A549 (cell line): ENCODE measurements around the gene MPC2. TPM values are rescaled to one million over a fixed set of nuclear protein-coding genes. Genes with fewer than 3 reads are reported as not detected.

Experiments
- ATAC-seq, 2 experiments: fragments of 200-7000 bp in 1 of 2; fragments of >200 bp in 1 of 2; cut with Nextera tagmentation in 1 of 2; cut with Tn5 transposase in 1 of 2; 3 replicates each; pipeline versions ENCODE4 v1.8.0 to v1.9.1; 2018 to 2020; ENCODE audit warnings: mild to moderate bottlenecking in 1 of 2, moderate library complexity in 1 of 2
- CTCF ChIA-PET: fragments of 300-600 bp; sonication (Branson Sonifier 250); formaldehyde crosslinking; extraction: SDS; loops from one replicate; lab custom pipeline; 2021; ENCODE audit warnings: antibody characterized with exemption, inconsistent platforms; lab: Yijun Ruan, JAX
- POLR2A ChIA-PET: fragments of 350-600 bp; formaldehyde crosslinking; extraction: SDS; loops from one replicate; lab custom pipeline; 2021; ENCODE audit warnings: antibody characterized with exemption, inconsistent platforms; lab: Yijun Ruan, JAX
- DNase-seq, 2 experiments: peaks; one replicate each; pipeline versions ENCODE4 v3.0.0 to v3.0.0-alpha.2; 2011 to 2016; ENCODE audit warnings: low read depth in 1 of 2, low spot score in 1 of 2
- FAIRE-seq: peaks from 2 replicates; lab custom pipeline; 2011; peaks lifted over from hg19 to GRCh38; lab: Jason Lieb, UNC
- H3K27ac ChIP-seq, 2 experiments: fragments of >200 bp; sonication (Bioruptor Twin); formaldehyde crosslinking; 3 replicates each; pipeline ENCODE4 v1.5.1; 2016 to 2017
- H3K4me1 ChIP-seq: fragments of >200 bp; sonication (Bioruptor Twin); formaldehyde crosslinking; 3 replicates; pipeline ENCODE4 v1.6.1; 2016
- H3K4me2 ChIP-seq: fragments of >200 bp; sonication (Bioruptor Twin); formaldehyde crosslinking; 3 replicates; pipeline ENCODE4 v1.6.1; 2016
- H3K4me3 ChIP-seq: fragments of >200 bp; sonication (Bioruptor Twin); formaldehyde crosslinking; 3 replicates; pipeline ENCODE4 v1.5.1; 2016
- H3K9me3 ChIP-seq: fragments of >200 bp; sonication (Bioruptor Twin); formaldehyde crosslinking; 3 replicates; pipeline ENCODE4 v1.6.1; 2016
- CEBPB ChIP-seq, 2 experiments: fragments of >200 bp in 1 of 2; sonication (Bioruptor Twin) in 1 of 2; formaldehyde crosslinking in 1 of 2; IDR thresholded peaks; 2 replicates each; pipeline ENCODE4 v1.6.1; 2012 to 2016
- CHD2 ChIP-seq: fragments of 150-350 bp; IDR thresholded peaks from 2 replicates; pipeline ENCODE4 v1.6.1; 2014; ENCODE audit warnings: low read length; ENCODE audit not compliant: partially characterized antibody
- CHD4 ChIP-seq: fragments of 200-600 bp; sonication (generic); IDR thresholded peaks from 2 replicates; pipeline ENCODE4 v1.6.1; 2016; ENCODE audit warnings: antibody characterized with exemption, mild to moderate bottlenecking, borderline replicate concordance
- EHMT2 ChIP-seq: fragments of 200-600 bp; sonication (generic); IDR thresholded peaks from 2 replicates; pipeline ENCODE4 v1.6.1; 2016; ENCODE audit warnings: antibody characterized with exemption, low read depth, mild to moderate bottlenecking, moderate library complexity
- GATA3 ChIP-seq: IDR thresholded peaks from 2 replicates; pipeline ENCODE4 v1.6.1; 2012; ENCODE audit warnings: borderline replicate concordance
- HDAC2 ChIP-seq: fragments of 200-600 bp; sonication (generic); IDR thresholded peaks from 2 replicates; pipeline ENCODE4 v1.6.1; 2016
- JUN ChIP-seq, 2 experiments: fragments of >200 bp; sonication (Bioruptor Twin); formaldehyde crosslinking; IDR thresholded peaks; 2 replicates in 1 of 2; 3 replicates in 1 of 2; pipeline ENCODE4 v1.6.1; 2016 to 2017
- KDM5A ChIP-seq: fragments of 200-600 bp; sonication (generic); IDR thresholded peaks from 2 replicates; pipeline ENCODE4 v1.6.1; 2016; ENCODE audit warnings: antibody characterized with exemption, mild to moderate bottlenecking
- MAZ ChIP-seq: fragments of 150-350 bp; IDR thresholded peaks from 2 replicates; pipeline ENCODE4 v1.6.1; 2014; ENCODE audit warnings: antibody characterized with exemption, low read depth, low read length, borderline replicate concordance
- PHF8 ChIP-seq: fragments of 200-600 bp; sonication (generic); IDR thresholded peaks from 2 replicates; pipeline ENCODE4 v1.6.1; 2016; ENCODE audit warnings: low read depth, mild to moderate bottlenecking, antibody characterized with exemption, moderate library complexity, borderline replicate concordance
- POLR2A ChIP-seq: IDR thresholded peaks from 2 replicates; pipeline ENCODE4 v1.6.1; 2012; ENCODE audit warnings: mild to moderate bottlenecking, low read length
- RCOR1 ChIP-seq: fragments of 150-350 bp; IDR thresholded peaks from 2 replicates; pipeline ENCODE4 v1.6.1; 2014; ENCODE audit warnings: antibody characterized with exemption, low read length, low read depth
- RFX5 ChIP-seq: fragments of 450-650 bp; IDR thresholded peaks from 2 replicates; pipeline ENCODE4 v1.7.1; 2014; ENCODE audit warnings: antibody characterized with exemption, mild to moderate bottlenecking, moderate library complexity
- TP53 ChIP-seq: fragments of 250-450 bp; sonication (Bioruptor Pico); IDR thresholded peaks from 2 replicates; pipeline ENCODE4 v1.5.0; 2021; ENCODE audit warnings: mild to moderate bottlenecking, moderate library complexity
- ZNF302 ChIP-seq: fragments of 250-450 bp; sonication (Bioruptor Pico); IDR thresholded peaks from 2 replicates; pipeline ENCODE4 v1.9.0; 2021; ENCODE audit warnings: inconsistent platforms, mild to moderate bottlenecking, moderate library complexity
- WGBS: methylation state at CpG from one replicate; pipeline ENCODE4 v1.1.6; 2017; ENCODE audit errors: missing lambda C conversion rate; 5-methylcytosine and 5-hydroxymethylcytosine counted together
- polyA plus RNA-seq, 4 experiments: library from polyadenylated mRNA; depleted of rRNA in 3 of 4; stranded (reverse); fragments of >200 nt; fragmentation: RNase III in 1 of 4; extraction: RNeasy Plus Mini Kit Qiagen cat#74134 plus additional on column Dnase treatment in 1 of 4; gene quantifications; 2 replicates in 3 of 4; 3 replicates in 1 of 4; pipeline ENCODE4 v1.2.3, GENCODE V29; 2011 to 2017
- TF ChIP-seq, protein P1 (sequence below): fragments of 450-650 bp; IDR thresholded peaks from 2 replicates; pipeline ENCODE4 v1.6.1; 2014; ENCODE audit warnings: antibody characterized with exemption
- TF ChIP-seq, protein P2 (sequence below): IDR thresholded peaks from 2 replicates; pipeline ENCODE4 v1.6.1; 2012
- TF ChIP-seq, protein P3 (sequence below): IDR thresholded peaks from 2 replicates; pipeline ENCODE4 v1.6.1; 2012
- TF ChIP-seq, protein P4 (sequence below): fragments of 200-600 bp; sonication (generic); IDR thresholded peaks from 2 replicates; pipeline ENCODE4 v1.6.1; 2016; ENCODE audit warnings: antibody characterized with exemption, mild to moderate bottlenecking, moderate library complexity
- TF ChIP-seq, protein P5 (sequence below): IDR thresholded peaks from 2 replicates; pipeline ENCODE4 v1.6.1; 2012; ENCODE audit warnings: low read depth, borderline replicate concordance
- TF ChIP-seq, protein P6 (sequence below): fragments of >200 bp; sonication (Bioruptor Twin); formaldehyde crosslinking; IDR thresholded peaks from 3 replicates; pipeline ENCODE4 v1.6.1; 2016

The MPC2 gene
- polyA plus RNA-seq, 2 of the 4 experiments (the other 2 are of a cell fraction): 53.0 to 120 TPM

DNA sequence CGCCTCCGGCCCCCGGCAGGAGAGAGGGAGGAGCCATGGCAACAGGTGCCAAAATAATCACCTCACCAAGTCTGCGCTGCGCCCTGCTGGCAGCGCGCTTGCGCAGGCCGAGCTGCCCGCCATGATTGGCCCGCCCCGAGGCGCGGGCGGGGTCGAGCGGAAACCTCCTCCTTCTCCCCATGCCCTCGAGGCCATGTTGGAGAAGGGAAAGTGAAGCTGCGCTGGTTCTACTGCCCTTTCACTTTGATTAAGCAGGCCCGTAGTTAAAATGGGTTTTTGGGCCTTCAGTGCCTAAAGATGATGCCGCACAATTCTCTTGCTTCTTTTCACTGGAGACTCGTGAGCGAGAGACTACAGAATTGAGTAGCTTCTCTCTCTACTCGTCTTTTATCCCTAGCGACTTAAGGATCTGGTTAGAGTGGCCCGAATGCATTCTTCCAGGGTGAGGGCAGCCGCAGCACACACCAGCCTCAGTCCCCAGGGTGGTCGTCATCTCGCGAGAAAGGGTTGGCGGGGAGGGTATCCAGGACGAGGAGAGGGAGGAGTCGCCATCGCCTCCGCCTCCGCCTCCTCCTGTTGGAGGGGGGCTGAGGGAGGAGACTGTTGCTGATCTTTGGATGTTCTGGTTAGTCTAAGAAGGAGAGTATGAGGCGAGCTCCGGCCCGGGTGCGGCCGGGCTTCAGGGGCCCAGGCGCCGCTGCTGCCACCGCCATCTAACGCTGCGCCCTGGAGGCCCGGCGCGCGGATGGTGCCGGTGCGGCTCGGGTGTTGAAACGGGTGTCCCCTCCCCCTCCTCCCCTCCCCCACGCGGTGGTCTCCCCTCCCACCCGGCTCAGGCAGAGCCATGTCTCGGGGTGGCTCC, 573 bp downstream of the MPC2 start, which contains the start of gene DCAF6:
TSS of gene DCAF6 (plus strand) at position 616 of the 862 bp plus-strand sequence. CDS start at position 845, 229 bp downstream.
- DNase-seq (peak; percentile 97 to 99), FAIRE-seq (peak; percentile 51), ATAC-seq (peak; percentile 84 to 90)
- Histone ChIP-seq H3K4me1 (peaks cover 34% of the 10 kb centered on the region), H3K4me3 (peak within 1 kb of the TSS; percentile 80), H3K27ac (peak within 1 kb of the TSS; percentile 89 to 92), H3K4me2 (peak within 1 kb of the TSS; percentile 96), H3K9me3 (no peaks in the 10 kb centered on the region)
- POLR2A ChIA-PET: interaction anchor here (0.7 to 3.1 kb wide), 12 partner anchors 9 to 291 kb away, joined by 3 to 32 read pairs (median 5); partner anchors contain the start of genes MPZL1 and TIPRL
- 3% methylated on average over 22 of the region's 58 CpGs for whole genome bisulfite sequencing
- CTCF ChIA-PET: interaction anchor here (0.6 to 1.6 kb wide), 6 partner anchors 9 to 146 kb away, joined by 3 to 6 read pairs (median 4); no protein-coding TSS in a partner anchor
- peak; percentile 45 for TF ChIP-seq POLR2A
- TF ChIP-seq GATA3: peak; percentile 51; the same call in 1 of the 2 replicates
- no peak for TF ChIP-seq HDAC2
- no peak for TF ChIP-seq ZNF302 (CRISPR knock-in tag)
- peak; percentile 85; the same call in 1 of the 2 replicates for TF ChIP-seq TP53 (CRISPR knock-in tag)
- TF ChIP-seq, protein P1, sequence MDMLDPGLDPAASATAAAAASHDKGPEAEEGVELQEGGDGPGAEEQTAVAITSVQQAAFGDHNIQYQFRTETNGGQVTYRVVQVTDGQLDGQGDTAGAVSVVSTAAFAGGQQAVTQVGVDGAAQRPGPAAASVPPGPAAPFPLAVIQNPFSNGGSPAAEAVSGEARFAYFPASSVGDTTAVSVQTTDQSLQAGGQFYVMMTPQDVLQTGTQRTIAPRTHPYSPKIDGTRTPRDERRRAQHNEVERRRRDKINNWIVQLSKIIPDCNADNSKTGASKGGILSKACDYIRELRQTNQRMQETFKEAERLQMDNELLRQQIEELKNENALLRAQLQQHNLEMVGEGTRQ: no peak
- 0 out of 4 replicates have a peak, but pooled peaks have one; percentile 2 to 23 for TF ChIP-seq CEBPB (IDR thresholded peaks at IDR 0.05)
- TF ChIP-seq CHD2: peak; percentile 96
- TF ChIP-seq KDM5A: 0 out of 2 replicates have a peak, but pooled peaks have one; percentile 23
- TF ChIP-seq, protein P2, sequence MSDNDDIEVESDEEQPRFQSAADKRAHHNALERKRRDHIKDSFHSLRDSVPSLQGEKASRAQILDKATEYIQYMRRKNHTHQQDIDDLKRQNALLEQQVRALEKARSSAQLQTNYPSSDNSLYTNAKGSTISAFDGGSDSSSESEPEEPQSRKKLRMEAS: peak; percentile 77
- TF ChIP-seq MAZ: peak; percentile 57; the same call in 1 of the 2 replicates
- TF ChIP-seq, protein P3, sequence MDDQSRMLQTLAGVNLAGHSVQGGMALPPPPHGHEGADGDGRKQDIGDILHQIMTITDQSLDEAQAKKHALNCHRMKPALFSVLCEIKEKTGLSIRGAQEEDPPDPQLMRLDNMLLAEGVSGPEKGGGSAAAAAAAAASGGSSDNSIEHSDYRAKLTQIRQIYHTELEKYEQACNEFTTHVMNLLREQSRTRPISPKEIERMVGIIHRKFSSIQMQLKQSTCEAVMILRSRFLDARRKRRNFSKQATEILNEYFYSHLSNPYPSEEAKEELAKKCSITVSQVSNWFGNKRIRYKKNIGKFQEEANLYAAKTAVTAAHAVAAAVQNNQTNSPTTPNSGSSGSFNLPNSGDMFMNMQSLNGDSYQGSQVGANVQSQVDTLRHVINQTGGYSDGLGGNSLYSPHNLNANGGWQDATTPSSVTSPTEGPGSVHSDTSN: 0 out of 2 replicates have a peak, but pooled peaks have one; percentile 24
- peak; percentile 68 to 81; a peak in 4 of 5 replicates for TF ChIP-seq JUN (IDR thresholded peaks at IDR 0.05)
- TF ChIP-seq PHF8: peak; percentile 78
- TF ChIP-seq, protein P4, sequence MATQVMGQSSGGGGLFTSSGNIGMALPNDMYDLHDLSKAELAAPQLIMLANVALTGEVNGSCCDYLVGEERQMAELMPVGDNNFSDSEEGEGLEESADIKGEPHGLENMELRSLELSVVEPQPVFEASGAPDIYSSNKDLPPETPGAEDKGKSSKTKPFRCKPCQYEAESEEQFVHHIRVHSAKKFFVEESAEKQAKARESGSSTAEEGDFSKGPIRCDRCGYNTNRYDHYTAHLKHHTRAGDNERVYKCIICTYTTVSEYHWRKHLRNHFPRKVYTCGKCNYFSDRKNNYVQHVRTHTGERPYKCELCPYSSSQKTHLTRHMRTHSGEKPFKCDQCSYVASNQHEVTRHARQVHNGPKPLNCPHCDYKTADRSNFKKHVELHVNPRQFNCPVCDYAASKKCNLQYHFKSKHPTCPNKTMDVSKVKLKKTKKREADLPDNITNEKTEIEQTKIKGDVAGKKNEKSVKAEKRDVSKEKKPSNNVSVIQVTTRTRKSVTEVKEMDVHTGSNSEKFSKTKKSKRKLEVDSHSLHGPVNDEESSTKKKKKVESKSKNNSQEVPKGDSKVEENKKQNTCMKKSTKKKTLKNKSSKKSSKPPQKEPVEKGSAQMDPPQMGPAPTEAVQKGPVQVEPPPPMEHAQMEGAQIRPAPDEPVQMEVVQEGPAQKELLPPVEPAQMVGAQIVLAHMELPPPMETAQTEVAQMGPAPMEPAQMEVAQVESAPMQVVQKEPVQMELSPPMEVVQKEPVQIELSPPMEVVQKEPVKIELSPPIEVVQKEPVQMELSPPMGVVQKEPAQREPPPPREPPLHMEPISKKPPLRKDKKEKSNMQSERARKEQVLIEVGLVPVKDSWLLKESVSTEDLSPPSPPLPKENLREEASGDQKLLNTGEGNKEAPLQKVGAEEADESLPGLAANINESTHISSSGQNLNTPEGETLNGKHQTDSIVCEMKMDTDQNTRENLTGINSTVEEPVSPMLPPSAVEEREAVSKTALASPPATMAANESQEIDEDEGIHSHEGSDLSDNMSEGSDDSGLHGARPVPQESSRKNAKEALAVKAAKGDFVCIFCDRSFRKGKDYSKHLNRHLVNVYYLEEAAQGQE: peak; percentile 98
- TF ChIP-seq, protein P5, sequence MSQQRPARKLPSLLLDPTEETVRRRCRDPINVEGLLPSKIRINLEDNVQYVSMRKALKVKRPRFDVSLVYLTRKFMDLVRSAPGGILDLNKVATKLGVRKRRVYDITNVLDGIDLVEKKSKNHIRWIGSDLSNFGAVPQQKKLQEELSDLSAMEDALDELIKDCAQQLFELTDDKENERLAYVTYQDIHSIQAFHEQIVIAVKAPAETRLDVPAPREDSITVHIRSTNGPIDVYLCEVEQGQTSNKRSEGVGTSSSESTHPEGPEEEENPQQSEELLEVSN: peak; percentile 80
- TF ChIP-seq RCOR1: no peak
- TF ChIP-seq CHD4: no peak
- TF ChIP-seq RFX5: peak; percentile 51; the same call in 1 of the 2 replicates
- no peak for TF ChIP-seq EHMT2
- TF ChIP-seq, protein P6, sequence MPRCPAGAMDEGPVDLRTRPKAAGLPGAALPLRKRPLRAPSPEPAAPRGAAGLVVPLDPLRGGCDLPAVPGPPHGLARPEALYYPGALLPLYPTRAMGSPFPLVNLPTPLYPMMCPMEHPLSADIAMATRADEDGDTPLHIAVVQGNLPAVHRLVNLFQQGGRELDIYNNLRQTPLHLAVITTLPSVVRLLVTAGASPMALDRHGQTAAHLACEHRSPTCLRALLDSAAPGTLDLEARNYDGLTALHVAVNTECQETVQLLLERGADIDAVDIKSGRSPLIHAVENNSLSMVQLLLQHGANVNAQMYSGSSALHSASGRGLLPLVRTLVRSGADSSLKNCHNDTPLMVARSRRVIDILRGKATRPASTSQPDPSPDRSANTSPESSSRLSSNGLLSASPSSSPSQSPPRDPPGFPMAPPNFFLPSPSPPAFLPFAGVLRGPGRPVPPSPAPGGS: peak; percentile 67
